ENCODE data around the gene RFLNA.

The RFLNA gene, protein sequence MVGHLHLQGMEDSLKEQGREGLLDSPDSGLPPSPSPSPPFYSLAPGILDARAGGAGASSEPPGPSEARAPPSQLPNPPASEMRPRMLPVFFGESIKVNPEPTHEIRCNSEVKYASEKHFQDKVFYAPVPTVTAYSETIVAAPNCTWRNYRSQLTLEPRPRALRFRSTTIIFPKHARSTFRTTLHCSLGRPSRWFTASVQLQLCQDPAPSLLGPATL

DNA sequence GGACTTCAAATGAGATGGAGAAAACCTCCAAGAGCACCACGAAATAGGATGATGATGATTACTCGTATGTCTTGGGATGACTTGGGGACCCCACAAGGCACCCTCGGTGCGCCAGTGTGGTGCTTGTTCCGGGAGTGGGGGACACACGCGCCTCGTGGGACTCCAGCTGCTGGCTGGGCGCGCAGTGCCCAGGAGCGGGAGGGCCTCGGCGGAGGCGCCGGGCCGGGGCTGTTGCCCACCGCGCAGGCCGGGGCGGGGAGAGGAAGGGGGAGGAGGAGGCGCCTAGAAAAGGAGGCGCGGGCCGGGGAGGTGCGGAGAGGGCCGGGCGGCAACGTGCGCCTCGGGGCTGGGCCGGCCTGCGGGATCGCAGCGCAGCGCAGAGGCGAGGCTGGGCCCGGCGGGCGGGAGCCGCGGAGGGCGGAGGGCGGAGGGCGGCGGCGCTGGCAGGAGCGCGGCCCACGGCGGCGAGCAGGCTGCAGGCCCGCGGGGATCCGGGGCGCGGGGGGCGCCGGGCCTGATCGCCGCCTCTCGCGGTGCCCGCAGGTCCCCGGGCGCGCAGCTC lies at the start of gene RFLNA:
Gene RFLNA, plus strand, starts transcription at position 314 of the 562 bp plus-strand sequence. CDS start 337 bp downstream, outside the sequence.
- no peaks in the 10 kb centered on the region for H3K9me3 Mint-ChIP-seq
- peaks cover 5% of the 10 kb centered on the region for H3K36me3 Mint-ChIP-seq (ENCODE audit: low read depth)
- H3K4me3 Mint-ChIP-seq: peak within 1 kb of the TSS; percentile 92 to 95 (median 93)
- peak within 1 kb of the TSS; percentile 37 to 87 (median 65) for H3K27ac Mint-ChIP-seq
- TF ChIP-seq, protein P1, sequence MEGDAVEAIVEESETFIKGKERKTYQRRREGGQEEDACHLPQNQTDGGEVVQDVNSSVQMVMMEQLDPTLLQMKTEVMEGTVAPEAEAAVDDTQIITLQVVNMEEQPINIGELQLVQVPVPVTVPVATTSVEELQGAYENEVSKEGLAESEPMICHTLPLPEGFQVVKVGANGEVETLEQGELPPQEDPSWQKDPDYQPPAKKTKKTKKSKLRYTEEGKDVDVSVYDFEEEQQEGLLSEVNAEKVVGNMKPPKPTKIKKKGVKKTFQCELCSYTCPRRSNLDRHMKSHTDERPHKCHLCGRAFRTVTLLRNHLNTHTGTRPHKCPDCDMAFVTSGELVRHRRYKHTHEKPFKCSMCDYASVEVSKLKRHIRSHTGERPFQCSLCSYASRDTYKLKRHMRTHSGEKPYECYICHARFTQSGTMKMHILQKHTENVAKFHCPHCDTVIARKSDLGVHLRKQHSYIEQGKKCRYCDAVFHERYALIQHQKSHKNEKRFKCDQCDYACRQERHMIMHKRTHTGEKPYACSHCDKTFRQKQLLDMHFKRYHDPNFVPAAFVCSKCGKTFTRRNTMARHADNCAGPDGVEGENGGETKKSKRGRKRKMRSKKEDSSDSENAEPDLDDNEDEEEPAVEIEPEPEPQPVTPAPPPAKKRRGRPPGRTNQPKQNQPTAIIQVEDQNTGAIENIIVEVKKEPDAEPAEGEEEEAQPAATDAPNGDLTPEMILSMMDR (IDR thresholded peaks at IDR 0.05; ENCODE audit: unreplicated experiment in 3 of 3): no peak
- peaks cover 31% of the 10 kb centered on the region for H3K27me3 Mint-ChIP-seq (ENCODE audit: low read depth)
- H3K4me1 Mint-ChIP-seq: peaks cover 39% of the 10 kb centered on the region

DNA sequence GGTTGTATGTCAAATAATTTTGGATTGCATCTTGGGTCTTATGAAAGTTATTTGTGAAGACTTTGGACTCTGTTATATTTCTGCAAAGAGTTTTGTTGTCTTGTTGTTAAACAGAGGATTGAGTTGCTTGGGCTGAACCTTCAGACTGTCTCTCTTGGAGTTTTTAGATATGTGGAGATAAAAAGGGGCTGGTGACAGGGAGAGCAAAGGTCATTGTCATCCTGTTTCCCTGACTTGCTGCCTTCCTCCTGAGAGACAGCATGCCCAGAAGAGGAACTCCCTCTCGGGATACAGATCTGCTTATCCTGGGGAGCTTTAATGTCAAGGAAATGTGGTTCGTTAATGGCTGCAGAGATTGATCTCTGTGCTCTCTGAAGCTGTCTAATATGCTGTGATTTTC lies 47.6 kb upstream of the RFLNA start:
- TF ChIP-seq, protein P1 (IDR thresholded peaks at IDR 0.05; ENCODE audit: unreplicated experiment in 3 of 3): no peak
- H3K27ac Mint-ChIP-seq: no peak overlapping the region
- H3K9me3 Mint-ChIP-seq: peaks cover 31% of the 10 kb centered on the region
- peaks cover 12% of the 10 kb centered on the region for H3K4me1 Mint-ChIP-seq
- peaks cover 3% of the 10 kb centered on the region for H3K36me3 Mint-ChIP-seq (ENCODE audit: low read depth)
- H3K4me3 Mint-ChIP-seq: no peak overlapping the region
- H3K27me3 Mint-ChIP-seq (ENCODE audit: low read depth): peaks cover 33% of the 10 kb centered on the region

DNA sequence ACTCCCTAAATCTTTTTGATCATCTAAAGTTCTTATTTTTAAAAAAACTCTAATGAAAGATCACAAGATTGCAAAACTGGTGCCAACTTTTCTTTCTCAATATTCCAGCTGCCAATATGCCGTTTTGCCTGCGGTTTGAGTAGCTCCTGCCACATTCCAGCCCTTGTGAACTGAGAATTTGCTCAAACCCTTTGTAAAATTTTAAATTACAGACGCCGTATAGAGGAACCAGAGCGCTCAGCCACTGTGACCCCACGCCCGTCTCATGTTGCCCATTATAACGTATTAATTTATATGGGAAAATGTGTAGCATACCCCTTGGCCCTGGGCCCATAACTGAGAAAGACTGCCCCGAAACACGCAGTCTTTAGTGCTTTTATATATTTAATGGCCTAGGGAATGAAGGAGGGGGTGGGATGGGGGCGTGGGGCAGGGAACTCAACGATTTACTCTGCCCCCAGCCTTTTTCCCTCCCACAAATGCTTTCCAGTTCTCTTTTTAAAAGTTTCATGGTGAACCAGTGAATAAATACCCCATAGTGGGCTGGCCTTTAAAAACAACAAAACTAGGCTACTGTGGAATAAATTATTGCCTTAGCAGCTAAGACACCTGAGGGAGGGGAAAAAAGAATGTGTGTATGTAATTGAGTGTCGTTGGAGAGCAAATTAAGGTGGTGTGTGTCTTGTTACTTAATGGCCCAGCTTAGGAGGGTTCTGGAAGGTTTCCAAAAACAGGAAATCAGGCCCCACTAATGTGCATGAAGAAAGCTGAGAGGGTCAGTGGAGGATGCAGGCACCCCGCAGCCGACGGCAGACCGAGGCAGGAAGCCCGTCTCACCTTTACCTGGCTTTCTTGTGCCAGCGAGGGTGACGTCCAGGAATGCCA lies 45.7 kb upstream of the RFLNA start:
- peaks cover 3% of the 10 kb centered on the region for H3K36me3 Mint-ChIP-seq (ENCODE audit: low read depth)
- peak overlapping the region in 2 of 3 experiments; percentile 2 to 33 for H3K27ac Mint-ChIP-seq
- peaks cover 29% of the 10 kb centered on the region for H3K27me3 Mint-ChIP-seq (ENCODE audit: low read depth)
- H3K4me3 Mint-ChIP-seq: no peak overlapping the region
- TF ChIP-seq, protein P1 (IDR thresholded peaks at IDR 0.05; ENCODE audit: unreplicated experiment in 3 of 3): no peak
- peaks cover 25% of the 10 kb centered on the region for H3K9me3 Mint-ChIP-seq
- peaks cover 12% of the 10 kb centered on the region for H3K4me1 Mint-ChIP-seq

DNA sequence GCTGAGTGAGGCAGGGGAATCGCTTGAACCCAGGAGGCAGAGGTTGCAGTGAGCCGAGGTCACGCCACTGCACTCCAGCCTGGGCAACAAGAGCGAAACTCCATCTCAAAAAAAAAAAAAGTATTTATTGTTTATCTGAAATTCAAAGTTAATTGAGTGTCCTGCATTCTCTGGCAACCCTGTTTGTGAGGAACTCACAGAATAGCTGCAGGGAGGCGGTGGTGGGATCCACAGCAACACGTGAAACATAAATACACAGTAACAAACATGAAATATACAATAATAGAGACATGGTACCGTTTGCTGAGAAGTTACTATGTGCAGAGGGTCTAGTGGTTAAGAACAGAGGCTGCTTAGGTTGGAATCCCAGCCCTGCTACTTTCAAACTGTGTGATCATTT lies 43.7 kb upstream of the RFLNA start:
- H3K9me3 Mint-ChIP-seq: peaks cover 16% of the 10 kb centered on the region
- TF ChIP-seq, protein P1 (IDR thresholded peaks at IDR 0.05; ENCODE audit: unreplicated experiment in 3 of 3): no peak
- peaks cover 3% of the 10 kb centered on the region for H3K36me3 Mint-ChIP-seq (ENCODE audit: low read depth)
- no peak overlapping the region for H3K4me3 Mint-ChIP-seq
- H3K4me1 Mint-ChIP-seq: peaks cover 12% of the 10 kb centered on the region
- no peak overlapping the region for H3K27ac Mint-ChIP-seq
- H3K27me3 Mint-ChIP-seq (ENCODE audit: low read depth): peaks cover 31% of the 10 kb centered on the region

DNA sequence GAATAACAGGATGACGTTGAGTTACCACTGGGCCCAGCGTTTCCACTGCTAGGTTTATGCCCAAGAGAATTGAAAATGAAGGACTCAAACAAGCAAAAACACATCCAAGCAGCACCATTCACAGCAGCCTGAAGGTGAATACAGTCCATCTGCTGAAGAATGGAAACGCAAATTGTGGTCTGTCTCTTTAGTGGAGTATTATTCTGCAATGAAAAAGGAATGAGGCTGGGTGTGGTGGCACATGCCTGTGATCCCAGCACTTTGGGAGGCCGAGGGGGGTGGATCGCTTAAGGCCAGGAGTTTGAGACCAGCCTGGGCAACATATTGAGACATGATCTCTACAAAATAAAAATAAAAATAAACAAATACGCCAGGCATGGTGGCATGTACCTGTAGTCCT lies 41.9 kb upstream of the RFLNA start:
- Mint-ChIP-seq H3K36me3 (ENCODE audit: low read depth) (no peaks in the 10 kb centered on the region), H3K27ac (no peak overlapping the region)
- TF ChIP-seq, protein P1 (IDR thresholded peaks at IDR 0.05; ENCODE audit: unreplicated experiment in 3 of 3): no peak

More for the DNA sequence above, 41.9 kb upstream of the RFLNA start:
- Mint-ChIP-seq H3K9me3 (no peaks in the 10 kb centered on the region), H3K4me3 (no peak overlapping the region), H3K4me1 (peaks cover 15% of the 10 kb centered on the region), H3K27me3 (ENCODE audit: low read depth) (peaks cover 33% of the 10 kb centered on the region)
